ENCODE data around the gene NIBAN1. TPM values are rescaled to one million over a fixed set of nuclear protein-coding genes. Genes with fewer than 3 reads are reported as not detected.

Gene NIBAN1
- total RNA-seq, 1 donor: 66.2 TPM

DNA sequence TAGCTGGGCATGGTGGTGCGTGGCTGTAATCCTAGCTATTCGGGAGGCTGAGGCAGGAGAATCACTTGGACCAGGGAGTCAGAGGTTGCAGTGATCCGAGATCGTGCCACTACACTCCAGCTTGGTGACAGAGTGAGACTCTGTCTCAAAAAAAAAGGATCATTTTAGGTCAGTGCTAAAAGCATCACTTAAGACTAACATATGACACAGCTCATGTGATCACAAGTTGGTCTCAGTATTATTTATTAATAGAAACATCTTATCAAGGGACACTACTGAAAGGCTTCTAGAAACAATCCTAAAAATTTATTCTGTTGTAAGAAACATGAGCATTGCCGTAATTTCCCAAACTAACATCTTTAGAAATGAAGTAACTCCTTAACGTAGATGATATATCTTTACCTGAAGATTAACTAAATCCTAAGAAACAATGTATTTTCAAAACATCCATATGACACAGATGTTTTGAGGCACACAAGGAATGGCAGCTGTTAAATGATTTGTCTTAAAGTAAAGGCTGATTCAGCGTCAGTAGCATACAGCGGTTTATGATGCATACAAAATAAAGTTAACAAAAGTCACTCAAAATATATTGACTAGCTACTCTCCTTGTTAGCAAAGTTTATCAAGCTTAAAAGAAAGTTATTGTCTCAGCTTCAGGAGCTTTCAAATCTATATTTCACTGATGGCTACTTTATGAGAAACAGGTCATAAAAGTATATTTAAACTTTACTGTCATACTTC is 2.6 kb downstream of the NIBAN1 start:
- Histone ChIP-seq H3K4me1 (ENCODE audit: insufficient read depth, low read length) (peaks cover 15% of the 10 kb centered on the region), H3K36me3 (ENCODE audit: insufficient read depth, low read length) (no peaks in the 10 kb centered on the region), H3K27me3 (ENCODE audit: insufficient read depth, low read length) (peaks cover 24% of the 10 kb centered on the region), H3K4me2 (ENCODE audit: insufficient read depth, low read length) (no peak overlapping the region), H3K27ac (ENCODE audit: low read depth, low read length) (no peak overlapping the region), H2AFZ (ENCODE audit: low read length) (no peak overlapping the region), H3K4me3 (ENCODE audit: insufficient read depth, low read length) (no peak overlapping the region), H4K20me1 (ENCODE audit: insufficient read depth, low read length) (no peaks in the 10 kb centered on the region), H3K9me3 (ENCODE audit: low read depth, low read length) (no peaks in the 10 kb centered on the region), H3K79me2 (ENCODE audit: insufficient read depth, low read length) (no peaks in the 10 kb centered on the region)
- DNase-seq (ENCODE audit: insufficient read length, low spot score, missing footprints): peak; percentile 31
- TF ChIP-seq, protein P1, sequence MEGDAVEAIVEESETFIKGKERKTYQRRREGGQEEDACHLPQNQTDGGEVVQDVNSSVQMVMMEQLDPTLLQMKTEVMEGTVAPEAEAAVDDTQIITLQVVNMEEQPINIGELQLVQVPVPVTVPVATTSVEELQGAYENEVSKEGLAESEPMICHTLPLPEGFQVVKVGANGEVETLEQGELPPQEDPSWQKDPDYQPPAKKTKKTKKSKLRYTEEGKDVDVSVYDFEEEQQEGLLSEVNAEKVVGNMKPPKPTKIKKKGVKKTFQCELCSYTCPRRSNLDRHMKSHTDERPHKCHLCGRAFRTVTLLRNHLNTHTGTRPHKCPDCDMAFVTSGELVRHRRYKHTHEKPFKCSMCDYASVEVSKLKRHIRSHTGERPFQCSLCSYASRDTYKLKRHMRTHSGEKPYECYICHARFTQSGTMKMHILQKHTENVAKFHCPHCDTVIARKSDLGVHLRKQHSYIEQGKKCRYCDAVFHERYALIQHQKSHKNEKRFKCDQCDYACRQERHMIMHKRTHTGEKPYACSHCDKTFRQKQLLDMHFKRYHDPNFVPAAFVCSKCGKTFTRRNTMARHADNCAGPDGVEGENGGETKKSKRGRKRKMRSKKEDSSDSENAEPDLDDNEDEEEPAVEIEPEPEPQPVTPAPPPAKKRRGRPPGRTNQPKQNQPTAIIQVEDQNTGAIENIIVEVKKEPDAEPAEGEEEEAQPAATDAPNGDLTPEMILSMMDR (IDR thresholded peaks at IDR 0.05; ENCODE audit: extremely low read depth, low read depth, low read length): no peak

DNA sequence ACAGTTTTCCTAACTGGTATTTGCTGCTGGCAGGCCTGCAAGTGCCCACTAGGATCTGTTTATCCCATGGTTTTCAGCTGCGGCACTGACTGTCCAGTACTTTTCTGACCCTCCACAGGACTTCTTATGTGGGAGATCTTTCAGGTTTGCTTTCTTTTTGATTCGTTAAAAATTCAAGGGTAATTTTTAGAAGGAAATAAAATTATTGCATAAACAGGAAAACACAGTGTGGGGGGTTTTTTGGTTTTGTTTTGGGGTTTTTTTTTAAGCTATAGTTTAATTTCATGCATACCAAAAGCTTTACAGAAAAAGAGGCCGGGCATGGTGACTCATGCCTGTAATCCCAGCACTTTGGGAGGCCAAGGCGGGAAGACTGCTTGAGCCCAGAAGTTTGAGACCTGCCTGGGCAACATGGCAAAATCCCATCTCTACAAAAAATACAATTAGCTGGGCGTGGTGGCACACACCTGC is 3.6 kb downstream of the NIBAN1 start:
- Histone ChIP-seq H3K9me3 (ENCODE audit: low read depth, low read length) (no peaks in the 10 kb centered on the region), H3K79me2 (ENCODE audit: insufficient read depth, low read length) (no peaks in the 10 kb centered on the region), H3K4me3 (ENCODE audit: insufficient read depth, low read length) (no peak overlapping the region), H3K27me3 (ENCODE audit: insufficient read depth, low read length) (peaks cover 16% of the 10 kb centered on the region), H3K36me3 (ENCODE audit: insufficient read depth, low read length) (no peaks in the 10 kb centered on the region), H3K27ac (ENCODE audit: low read depth, low read length) (no peak overlapping the region), H3K4me2 (ENCODE audit: insufficient read depth, low read length) (peak overlapping the region; percentile 34), H3K4me1 (ENCODE audit: insufficient read depth, low read length) (peaks cover 15% of the 10 kb centered on the region), H2AFZ (ENCODE audit: low read length) (no peak overlapping the region), H4K20me1 (ENCODE audit: insufficient read depth, low read length) (no peaks in the 10 kb centered on the region)
- TF ChIP-seq, protein P1 (IDR thresholded peaks at IDR 0.05; ENCODE audit: extremely low read depth, low read depth, low read length): no peak
- peak; percentile 23 for DNase-seq (ENCODE audit: insufficient read length, low spot score, missing footprints)

DNA sequence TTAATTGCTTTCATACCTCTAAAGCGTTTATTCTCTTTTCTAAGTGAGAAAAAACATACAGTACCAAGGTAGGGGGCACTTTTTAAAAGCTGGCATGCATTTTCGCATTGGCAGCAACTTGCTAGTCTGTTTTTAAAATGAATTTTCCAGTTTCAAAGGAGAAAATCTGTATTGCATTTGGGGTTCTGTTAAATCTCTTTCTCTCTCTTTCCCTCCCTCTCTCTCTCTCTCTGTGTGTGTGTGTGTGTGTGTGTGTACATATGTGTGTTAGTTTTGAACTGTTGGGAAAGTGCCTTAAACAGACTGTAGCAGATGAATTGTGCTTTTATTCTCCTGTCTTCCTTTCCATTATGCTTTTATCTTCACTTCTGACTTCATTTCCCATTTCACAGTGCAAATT is 7.3 kb downstream of the NIBAN1 start:
- H3K4me1 ChIP-seq (ENCODE audit: insufficient read depth, low read length): peaks cover 10% of the 10 kb centered on the region
- H2AFZ ChIP-seq (ENCODE audit: low read length): no peak overlapping the region
- H3K79me2 ChIP-seq (ENCODE audit: insufficient read depth, low read length): no peaks in the 10 kb centered on the region
- TF ChIP-seq, protein P1 (IDR thresholded peaks at IDR 0.05; ENCODE audit: extremely low read depth, low read depth, low read length): no peak
- no peaks in the 10 kb centered on the region for H4K20me1 ChIP-seq (ENCODE audit: insufficient read depth, low read length)
- no peak overlapping the region for H3K4me2 ChIP-seq (ENCODE audit: insufficient read depth, low read length)
- DNase-seq (ENCODE audit: insufficient read length, low spot score, missing footprints): no peak
- H3K4me3 ChIP-seq (ENCODE audit: insufficient read depth, low read length): no peak overlapping the region
- no peaks in the 10 kb centered on the region for H3K36me3 ChIP-seq (ENCODE audit: insufficient read depth, low read length)
- no peaks in the 10 kb centered on the region for H3K9me3 ChIP-seq (ENCODE audit: low read depth, low read length)
- H3K27me3 ChIP-seq (ENCODE audit: insufficient read depth, low read length): no peaks in the 10 kb centered on the region
- H3K27ac ChIP-seq (ENCODE audit: low read depth, low read length): no peak overlapping the region

DNA sequence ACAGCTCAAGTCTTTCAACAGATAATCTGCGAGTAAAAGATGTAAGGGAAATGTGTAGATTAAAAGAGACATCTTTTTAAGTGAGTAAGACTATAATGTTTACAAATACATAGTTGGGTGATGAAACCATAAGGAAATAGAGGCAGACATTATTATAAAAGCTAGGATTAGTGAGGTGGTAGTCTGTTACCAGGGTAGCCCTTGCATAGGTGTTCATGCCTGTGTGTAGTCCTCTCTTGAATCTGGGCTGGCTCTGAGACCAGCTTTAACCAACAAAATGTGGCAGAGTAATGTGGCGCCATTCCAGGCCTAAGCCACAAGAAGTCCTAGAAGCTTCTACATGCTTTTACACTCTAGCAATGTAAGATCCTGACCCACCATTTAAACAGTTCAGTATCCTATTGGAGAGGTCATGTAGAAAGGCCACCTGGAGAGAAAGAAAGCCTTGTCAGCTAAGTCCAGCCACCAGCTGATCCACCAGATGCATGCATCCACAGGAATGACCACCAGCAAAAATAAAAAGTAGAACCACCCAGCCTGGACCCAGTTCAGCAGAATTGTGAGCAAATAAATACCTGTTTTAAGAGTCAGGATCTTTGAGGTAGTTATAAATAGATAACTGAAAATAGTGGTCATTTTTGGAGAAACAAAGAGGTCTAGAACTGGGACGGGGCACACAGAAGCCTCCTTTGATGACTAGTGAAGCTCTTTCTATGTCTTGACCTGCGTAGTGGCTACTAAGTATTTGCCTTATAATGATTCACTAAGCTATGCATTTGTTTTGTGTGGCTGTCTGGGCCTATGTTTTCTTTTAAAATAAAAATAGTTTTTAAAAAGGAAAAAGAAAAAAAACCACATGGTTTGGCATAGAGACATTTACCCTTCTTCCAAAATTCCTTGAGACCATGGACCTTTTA is 8.1 kb downstream of the NIBAN1 start:
- Histone ChIP-seq H4K20me1 (ENCODE audit: insufficient read depth, low read length) (no peaks in the 10 kb centered on the region), H3K9me3 (ENCODE audit: low read depth, low read length) (no peaks in the 10 kb centered on the region), H3K79me2 (ENCODE audit: insufficient read depth, low read length) (no peaks in the 10 kb centered on the region), H3K27me3 (ENCODE audit: insufficient read depth, low read length) (no peaks in the 10 kb centered on the region), H3K27ac (ENCODE audit: low read depth, low read length) (no peak overlapping the region), H3K4me2 (ENCODE audit: insufficient read depth, low read length) (no peak overlapping the region), H3K36me3 (ENCODE audit: insufficient read depth, low read length) (no peaks in the 10 kb centered on the region), H3K4me3 (ENCODE audit: insufficient read depth, low read length) (no peak overlapping the region), H2AFZ (ENCODE audit: low read length) (peak overlapping the region; percentile 15), H3K4me1 (ENCODE audit: insufficient read depth, low read length) (peaks cover 9% of the 10 kb centered on the region)
- TF ChIP-seq, protein P1 (IDR thresholded peaks at IDR 0.05; ENCODE audit: extremely low read depth, low read depth, low read length): no peak
- peak; percentile 72 for DNase-seq (ENCODE audit: insufficient read length, low spot score, missing footprints)

Measured in osteoblast (primary cell).